Muscle layer of duodenum (tissue), 2 donors: ENCODE data around the gene C11orf87.

ENCODE experiments used
- H3K27ac ChIP-seq: one replicate; pipeline ENCODE4 v1.7.0; 2013; ENCODE audit warnings: mild to moderate bottlenecking, low read length
- H3K27me3 ChIP-seq: one replicate; pipeline ENCODE4 v1.7.0; 2013; ENCODE audit warnings: low read depth, mild to moderate bottlenecking, control low read depth, low read length
- H3K36me3 ChIP-seq, 2 donors: one replicate each; pipeline ENCODE4 v1.7.0; 2013; ENCODE audit warnings: low read length in 2 of 2, control low read depth in 1 of 2, mild to moderate bottlenecking in 1 of 2; ENCODE audit not compliant: insufficient read depth in 2 of 2, control insufficient read depth in 1 of 2
- H3K4me1 ChIP-seq, 2 donors: one replicate each; pipeline ENCODE4 v1.7.0; 2013; ENCODE audit warnings: low read length in 2 of 2, mild to moderate bottlenecking in 2 of 2, control low read depth in 1 of 2, moderate library complexity in 1 of 2; ENCODE audit not compliant: insufficient read depth in 2 of 2, control insufficient read depth in 1 of 2
- H3K4me3 ChIP-seq, 2 donors: one replicate each; pipeline ENCODE4 v1.7.0; 2013; ENCODE audit warnings: low read length in 2 of 2, low read depth in 1 of 2, mild to moderate bottlenecking in 1 of 2
- H3K9me3 ChIP-seq, 2 donors: one replicate each; pipeline ENCODE4 v1.7.0; 2013; ENCODE audit warnings: low read length in 2 of 2, control low read depth in 1 of 2, mild to moderate bottlenecking in 1 of 2; ENCODE audit not compliant: control insufficient read depth in 1 of 2
- donor health status: healthy.

Gene C11orf87

GRCh38 chr11:109416601-109417000 is 5.4 kb upstream of the C11orf87 start:
- Histone ChIP-seq H3K4me1 (no peaks in the 10 kb centered on the region), H3K9me3 (no peaks in the 10 kb centered on the region), H3K36me3 (no peaks in the 10 kb centered on the region), H3K4me3 (no peak overlapping the region), H3K27ac (no peak overlapping the region), H3K27me3 (no peaks in the 10 kb centered on the region)

DNA sequence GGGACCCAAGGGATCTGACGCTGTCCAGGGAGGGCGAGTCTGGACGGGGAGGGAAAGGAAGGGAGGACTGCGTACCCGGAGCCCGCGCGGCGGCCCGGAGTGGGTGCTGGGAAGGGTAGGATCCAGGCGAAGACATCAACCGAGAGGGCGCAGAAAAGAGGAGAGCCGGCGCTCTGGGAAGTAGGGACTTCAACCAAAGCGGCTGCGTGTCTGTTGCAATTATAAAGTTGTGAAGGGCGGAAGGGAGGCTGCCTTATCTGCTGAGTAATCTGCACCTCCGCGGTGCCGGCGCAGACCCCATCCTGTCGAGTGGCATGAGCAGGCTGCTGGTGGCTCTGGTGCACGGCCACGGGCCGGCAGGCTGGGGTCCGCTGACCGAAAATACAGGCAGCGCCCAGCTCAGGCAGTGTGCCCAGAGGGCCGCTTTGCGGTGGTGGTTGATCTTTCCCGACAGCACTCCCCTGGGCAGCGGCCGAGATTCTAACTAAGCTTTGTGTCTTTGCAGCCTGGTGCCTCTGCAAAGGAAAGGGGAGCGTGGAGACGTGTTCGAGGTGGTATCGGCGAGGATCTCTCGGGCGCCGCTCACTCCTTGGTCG is 978 bp downstream of the C11orf87 start:
- peaks cover 0 to 21% of the 10 kb centered on the region in 2 donors for H3K4me1 ChIP-seq
- H3K27ac ChIP-seq = no peak overlapping the region
- H3K27me3 ChIP-seq = peaks cover 15% of the 10 kb centered on the region
- no peaks in the 10 kb centered on the region for H3K36me3 ChIP-seq
- peak overlapping the region in 1 of 2 donors; percentile 55 for H3K4me3 ChIP-seq
- no peaks in the 10 kb centered on the region for H3K9me3 ChIP-seq

- peaks cover 15% of the 10 kb centered on the region for H3K27me3 ChIP-seq
- no peak overlapping the region for H3K27ac ChIP-seq
- peak overlapping the region in 1 of 2 donors; percentile 55 for H3K4me3 ChIP-seq
- H3K4me1 ChIP-seq = peaks cover 0 to 21% of the 10 kb centered on the region in 2 donors
- H3K9me3 ChIP-seq = no peaks in the 10 kb centered on the region
- no peaks in the 10 kb centered on the region for H3K36me3 ChIP-seq
These were observed 1.6 kb downstream of the C11orf87 start for GRCh38 chr11:109423466-109424190.

DNA sequence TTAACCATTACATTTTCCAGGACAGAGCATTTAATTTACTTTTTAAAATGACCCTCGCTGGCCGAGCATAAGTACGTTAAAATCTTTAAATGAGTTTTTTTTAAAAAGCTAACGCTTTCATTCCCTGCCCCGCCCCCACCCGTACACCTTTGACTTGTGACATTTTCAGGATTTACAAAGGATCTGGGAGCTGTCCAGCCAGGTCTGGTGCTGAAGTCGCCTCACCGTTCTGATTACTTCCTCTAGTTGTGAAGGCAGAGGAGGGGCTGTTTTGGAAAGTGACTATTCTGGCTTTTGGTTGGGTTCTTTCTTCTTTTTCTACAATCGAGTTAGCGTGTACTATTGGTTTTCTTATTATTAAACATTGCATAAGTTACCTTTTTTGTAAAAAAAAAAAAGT is 2.9 kb downstream of the C11orf87 start:
- Histone ChIP-seq H3K9me3 (no peaks in the 10 kb centered on the region), H3K36me3 (no peaks in the 10 kb centered on the region), H3K4me1 (peaks cover 0 to 21% of the 10 kb centered on the region in 2 donors), H3K4me3 (no peak overlapping the region), H3K27me3 (peaks cover 15% of the 10 kb centered on the region), H3K27ac (no peak overlapping the region)

GRCh38 chr11:109425554-109425953 is 3.6 kb downstream of the C11orf87 start:
- Histone ChIP-seq H3K36me3 (no peaks in the 10 kb centered on the region), H3K4me1 (peaks cover 0 to 21% of the 10 kb centered on the region in 2 donors), H3K27ac (no peak overlapping the region), H3K4me3 (no peak overlapping the region), H3K9me3 (no peaks in the 10 kb centered on the region), H3K27me3 (peaks cover 15% of the 10 kb centered on the region)

DNA sequence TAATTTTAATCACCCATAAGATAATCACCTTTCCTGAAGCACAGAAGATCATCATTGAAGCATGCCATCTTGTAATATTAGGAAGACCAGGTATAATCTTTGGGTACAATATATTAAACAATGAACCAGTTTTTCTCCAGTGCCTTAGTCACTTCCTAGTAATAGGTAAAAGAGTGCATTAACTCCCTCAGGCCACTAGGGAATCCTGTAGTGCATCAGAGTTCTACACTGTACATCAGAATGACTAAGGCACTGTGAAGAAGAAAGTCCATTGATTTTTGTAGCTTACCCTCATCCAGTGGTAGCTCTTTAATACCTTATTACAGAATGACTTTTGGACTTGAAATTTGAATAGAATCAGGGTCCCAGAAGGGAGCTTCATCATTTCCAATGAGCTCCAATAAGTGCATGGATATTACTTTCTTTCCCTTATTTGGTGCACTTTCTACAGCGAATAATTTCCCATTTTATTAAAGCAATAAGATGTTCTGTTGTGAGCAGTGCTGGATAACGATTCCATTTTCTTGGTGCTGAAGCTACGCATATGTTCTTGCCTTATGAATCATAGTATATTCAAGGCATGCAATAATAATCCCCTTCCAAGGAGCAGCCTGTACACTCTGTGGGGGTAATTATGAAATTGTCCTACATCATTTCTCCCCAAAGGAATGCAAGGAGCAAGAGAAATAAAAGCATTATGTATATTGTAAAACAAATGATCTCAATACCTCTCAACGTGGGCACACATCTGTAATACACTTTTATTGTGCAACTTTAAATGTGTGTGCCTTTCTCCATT is 4.7 kb downstream of the C11orf87 start:
- no peaks in the 10 kb centered on the region for H3K9me3 ChIP-seq
- peaks cover 15% of the 10 kb centered on the region for H3K27me3 ChIP-seq
- no peaks in the 10 kb centered on the region for H3K36me3 ChIP-seq
- H3K27ac ChIP-seq = no peak overlapping the region
- H3K4me1 ChIP-seq = peaks cover 0 to 21% of the 10 kb centered on the region in 2 donors
- H3K4me3 ChIP-seq = no peak overlapping the region

- Histone ChIP-seq H3K4me3 (no peak overlapping the region), H3K27ac (no peak overlapping the region), H3K9me3 (no peaks in the 10 kb centered on the region), H3K36me3 (no peaks in the 10 kb centered on the region), H3K4me1 (no peaks in the 10 kb centered on the region), H3K27me3 (no peaks in the 10 kb centered on the region)
These were observed 10.1 kb downstream of the C11orf87 start for GRCh38 chr11:109432105-109432504.

- H3K27ac ChIP-seq = no peak overlapping the region
- H3K4me3 ChIP-seq = no peak overlapping the region
- no peaks in the 10 kb centered on the region for H3K9me3 ChIP-seq
- H3K36me3 ChIP-seq = no peaks in the 10 kb centered on the region
- H3K27me3 ChIP-seq = no peaks in the 10 kb centered on the region
- no peaks in the 10 kb centered on the region for H3K4me1 ChIP-seq
These were observed 11.8 kb downstream of the C11orf87 start for GRCh38 chr11:109433753-109434256.

GRCh38 chr11:109435121-109435742 is 13.2 kb downstream of the C11orf87 start:
- Histone ChIP-seq H3K36me3 (no peaks in the 10 kb centered on the region), H3K4me1 (no peaks in the 10 kb centered on the region), H3K9me3 (no peaks in the 10 kb centered on the region), H3K27me3 (no peaks in the 10 kb centered on the region), H3K27ac (no peak overlapping the region), H3K4me3 (no peak overlapping the region)

DNA sequence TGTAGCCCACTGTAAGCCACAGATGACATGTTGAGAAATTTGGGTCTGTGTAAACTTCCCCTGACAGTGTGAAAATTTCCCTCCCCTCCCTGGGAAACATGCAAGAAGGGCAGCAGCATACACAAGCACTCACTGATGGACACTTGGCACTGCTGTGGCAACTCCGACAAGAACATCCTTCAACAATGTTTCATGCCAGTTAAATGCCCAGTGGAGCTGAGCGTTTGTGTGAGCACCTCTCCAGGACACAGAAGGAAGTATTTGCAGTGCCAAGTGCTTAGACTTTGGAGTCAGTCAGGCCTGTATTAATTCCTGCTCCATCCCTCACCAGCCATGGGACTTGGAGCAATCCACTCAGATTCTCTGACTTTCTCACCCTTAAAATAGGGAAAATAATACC is 17.7 kb downstream of the C11orf87 start:
- no peak overlapping the region for H3K27ac ChIP-seq
- H3K27me3 ChIP-seq = no peaks in the 10 kb centered on the region
- H3K4me3 ChIP-seq = no peak overlapping the region
- no peaks in the 10 kb centered on the region for H3K36me3 ChIP-seq
- H3K9me3 ChIP-seq = no peaks in the 10 kb centered on the region
- H3K4me1 ChIP-seq = no peaks in the 10 kb centered on the region

- Histone ChIP-seq H3K27me3 (no peaks in the 10 kb centered on the region), H3K4me3 (no peak overlapping the region), H3K27ac (no peak overlapping the region), H3K36me3 (no peaks in the 10 kb centered on the region), H3K4me1 (no peaks in the 10 kb centered on the region), H3K9me3 (no peaks in the 10 kb centered on the region)
These were observed 21.1 kb downstream of the C11orf87 start for GRCh38 chr11:109443052-109443451.
